ENCODE data around the gene NCAM2.
A peak's percentile ranks its signal among the peaks of the same experiment; 100 is the strongest.

The NCAM2 gene

DNA sequence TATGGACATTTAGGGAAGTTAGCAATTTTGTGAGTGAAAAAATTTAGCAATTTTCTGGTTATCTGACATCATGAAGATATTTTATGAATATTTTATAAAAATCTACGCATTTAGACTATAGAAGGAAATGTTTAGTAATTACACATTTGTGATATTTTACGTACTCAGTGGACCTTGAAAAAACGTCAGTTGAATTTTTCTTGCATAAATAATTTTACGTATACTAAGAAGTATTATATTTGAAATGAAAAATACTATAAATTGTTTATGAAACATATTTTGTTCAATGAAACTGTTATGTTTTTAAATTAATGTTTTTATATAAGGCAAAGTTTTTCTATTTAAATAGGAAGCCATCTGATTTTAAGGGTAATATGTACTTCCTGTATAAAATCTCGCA lies 462.8 kb downstream of the NCAM2 start:
- DNase-seq (ENCODE audit: low read depth): no peak
- Histone ChIP-seq H3K27me3 (replicated peaks; ENCODE audit: control insufficient read depth, insufficient read depth, low read length) (no peaks in the 10 kb centered on the region), H3K9me3 (ENCODE audit: control insufficient read depth, low read length) (no peaks in the 10 kb centered on the region), H3K4me3 (ENCODE audit: low read length) (no peak overlapping the region), H3K36me3 (ENCODE audit: control insufficient read depth, insufficient read depth, low read length, severe bottlenecking) (no peaks in the 10 kb centered on the region), H3K9ac (ENCODE audit: low read length) (no peak overlapping the region), H3K4me1 (ENCODE audit: control insufficient read depth, insufficient read depth, low read length) (peaks cover 17% of the 10 kb centered on the region)

DNA sequence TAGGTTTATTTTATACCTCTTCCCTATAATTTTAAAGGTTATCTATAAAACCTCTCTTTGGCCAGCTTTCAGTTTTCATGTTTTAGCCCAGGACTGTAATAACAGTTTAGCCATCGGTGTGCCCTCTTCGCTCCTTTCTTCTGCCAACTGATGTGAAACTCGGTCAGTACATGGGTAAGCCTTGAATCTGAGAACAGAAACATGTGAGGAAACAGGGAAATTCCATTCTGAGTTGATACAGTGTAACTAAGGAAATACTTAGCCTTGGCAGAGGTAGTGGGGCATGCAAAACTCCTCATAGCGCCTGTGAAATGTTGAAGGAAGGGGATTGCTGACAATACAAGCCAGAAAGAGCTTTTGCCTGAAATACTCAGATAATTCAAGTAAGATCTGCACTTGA lies 465.2 kb downstream of the NCAM2 start:
- H3K9ac ChIP-seq (ENCODE audit: low read length): no peak overlapping the region
- H3K27me3 ChIP-seq (replicated peaks; ENCODE audit: control insufficient read depth, insufficient read depth, low read length): no peaks in the 10 kb centered on the region
- H3K36me3 ChIP-seq (ENCODE audit: control insufficient read depth, insufficient read depth, low read length, severe bottlenecking): no peaks in the 10 kb centered on the region
- no peak overlapping the region for H3K4me3 ChIP-seq (ENCODE audit: low read length)
- no peaks in the 10 kb centered on the region for H3K9me3 ChIP-seq (ENCODE audit: control insufficient read depth, low read length)
- peak; percentile 52 for DNase-seq (ENCODE audit: low read depth)
- peaks cover 17% of the 10 kb centered on the region for H3K4me1 ChIP-seq (ENCODE audit: control insufficient read depth, insufficient read depth, low read length)

DNA sequence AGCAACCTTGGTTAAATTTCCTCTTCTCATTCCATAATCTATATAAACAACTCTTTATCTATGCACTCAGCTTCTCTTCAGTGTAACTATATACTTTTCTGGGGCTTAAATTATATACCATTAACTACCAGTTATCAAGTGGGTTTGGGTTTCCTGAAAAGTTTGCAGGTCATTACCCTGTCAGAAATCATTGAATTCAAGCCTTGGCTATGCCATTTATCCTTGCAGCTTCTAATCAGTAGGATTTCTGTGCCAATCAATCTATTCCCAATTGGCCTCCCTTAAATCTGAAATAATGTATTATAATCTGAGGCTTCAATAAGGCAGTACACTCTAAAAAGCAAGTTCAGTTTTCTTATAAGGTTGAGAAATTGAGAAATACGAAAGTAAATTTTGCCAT lies 466.5 kb downstream of the NCAM2 start:
- H3K36me3 ChIP-seq (ENCODE audit: control insufficient read depth, insufficient read depth, low read length, severe bottlenecking): no peaks in the 10 kb centered on the region
- no peaks in the 10 kb centered on the region for H3K27me3 ChIP-seq (replicated peaks; ENCODE audit: control insufficient read depth, insufficient read depth, low read length)
- no peak for DNase-seq (ENCODE audit: low read depth)
- H3K4me3 ChIP-seq (ENCODE audit: low read length): no peak overlapping the region
- H3K9ac ChIP-seq (ENCODE audit: low read length): no peak overlapping the region
- peaks cover 17% of the 10 kb centered on the region for H3K4me1 ChIP-seq (ENCODE audit: control insufficient read depth, insufficient read depth, low read length)
- no peaks in the 10 kb centered on the region for H3K9me3 ChIP-seq (ENCODE audit: control insufficient read depth, low read length)

DNA sequence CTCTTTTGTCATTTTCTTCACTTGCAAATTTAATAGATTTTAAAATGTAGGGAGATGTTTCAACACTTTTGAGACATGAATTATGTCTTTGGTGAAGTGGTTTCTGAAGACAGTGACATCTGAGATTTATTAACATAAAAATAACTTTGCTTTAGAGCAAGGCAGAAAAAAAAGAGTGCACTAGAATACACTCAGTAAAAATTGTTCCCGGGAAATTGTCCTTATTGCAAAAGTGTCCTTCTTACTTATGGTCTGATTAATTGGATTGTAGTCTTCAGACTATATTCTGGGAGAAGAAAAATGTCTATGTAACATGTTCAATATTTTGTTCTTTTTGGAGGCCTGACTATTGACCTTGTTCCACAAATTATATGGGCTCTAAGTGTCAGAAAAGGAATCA lies 468.5 kb downstream of the NCAM2 start:
- Histone ChIP-seq H3K9me3 (ENCODE audit: control insufficient read depth, low read length) (no peaks in the 10 kb centered on the region), H3K4me1 (ENCODE audit: control insufficient read depth, insufficient read depth, low read length) (peaks cover 17% of the 10 kb centered on the region), H3K27me3 (replicated peaks; ENCODE audit: control insufficient read depth, insufficient read depth, low read length) (no peaks in the 10 kb centered on the region), H3K4me3 (ENCODE audit: low read length) (no peak overlapping the region), H3K9ac (ENCODE audit: low read length) (no peak overlapping the region), H3K36me3 (ENCODE audit: control insufficient read depth, insufficient read depth, low read length, severe bottlenecking) (no peaks in the 10 kb centered on the region)
- DNase-seq (ENCODE audit: low read depth): no peak

DNA sequence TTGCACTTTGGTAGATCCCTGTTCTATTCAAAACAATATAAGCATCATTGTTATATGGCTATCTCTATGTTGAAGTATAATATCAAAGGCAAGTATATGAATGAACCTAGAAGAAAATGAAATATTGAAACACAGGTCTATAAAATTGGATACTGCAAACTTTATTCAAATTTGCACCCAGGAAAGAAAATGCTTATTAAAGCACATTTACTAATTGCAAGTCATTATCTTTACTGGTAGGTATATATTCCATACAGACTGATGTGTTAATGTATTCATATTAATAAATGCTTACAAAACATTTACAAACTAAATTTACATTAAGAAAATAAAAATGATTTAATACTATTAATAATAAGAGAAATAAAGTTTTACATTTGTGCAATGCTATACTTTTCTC lies 469.8 kb downstream of the NCAM2 start:
- Histone ChIP-seq H3K4me1 (ENCODE audit: control insufficient read depth, insufficient read depth, low read length) (peaks cover 17% of the 10 kb centered on the region), H3K27me3 (replicated peaks; ENCODE audit: control insufficient read depth, insufficient read depth, low read length) (no peaks in the 10 kb centered on the region), H3K36me3 (ENCODE audit: control insufficient read depth, insufficient read depth, low read length, severe bottlenecking) (no peaks in the 10 kb centered on the region), H3K4me3 (ENCODE audit: low read length) (no peak overlapping the region), H3K9ac (ENCODE audit: low read length) (no peak overlapping the region), H3K9me3 (ENCODE audit: control insufficient read depth, low read length) (no peaks in the 10 kb centered on the region)
- no peak for DNase-seq (ENCODE audit: low read depth)

DNA sequence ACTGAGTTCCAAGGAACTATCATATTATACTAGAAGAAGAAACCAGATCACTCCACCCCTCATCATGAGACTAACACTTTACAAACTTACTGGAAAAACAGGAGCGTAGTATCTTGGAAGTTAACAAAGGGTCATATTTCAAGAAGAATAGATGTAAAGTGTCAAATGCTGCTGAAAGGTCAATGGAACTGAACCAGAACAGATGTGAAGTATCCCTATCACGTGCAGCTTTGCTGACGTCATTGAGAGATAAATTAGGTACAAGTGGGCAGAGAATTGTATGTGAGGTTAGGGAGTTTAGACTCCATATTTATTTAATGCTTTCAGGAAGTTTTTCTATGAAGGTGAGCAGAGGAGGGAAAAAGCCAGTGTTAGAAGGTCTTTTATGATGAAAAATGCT lies 483.0 kb downstream of the NCAM2 start:
- no peaks in the 10 kb centered on the region for H3K36me3 ChIP-seq (ENCODE audit: control insufficient read depth, insufficient read depth, low read length, severe bottlenecking)
- no peak overlapping the region for H3K9ac ChIP-seq (ENCODE audit: low read length)
- no peak for DNase-seq (ENCODE audit: low read depth)
- H3K27me3 ChIP-seq (replicated peaks; ENCODE audit: control insufficient read depth, insufficient read depth, low read length): no peaks in the 10 kb centered on the region
- no peak overlapping the region for H3K4me3 ChIP-seq (ENCODE audit: low read length)
- no peaks in the 10 kb centered on the region for H3K4me1 ChIP-seq (ENCODE audit: control insufficient read depth, insufficient read depth, low read length)
- no peaks in the 10 kb centered on the region for H3K9me3 ChIP-seq (ENCODE audit: control insufficient read depth, low read length)

DNA sequence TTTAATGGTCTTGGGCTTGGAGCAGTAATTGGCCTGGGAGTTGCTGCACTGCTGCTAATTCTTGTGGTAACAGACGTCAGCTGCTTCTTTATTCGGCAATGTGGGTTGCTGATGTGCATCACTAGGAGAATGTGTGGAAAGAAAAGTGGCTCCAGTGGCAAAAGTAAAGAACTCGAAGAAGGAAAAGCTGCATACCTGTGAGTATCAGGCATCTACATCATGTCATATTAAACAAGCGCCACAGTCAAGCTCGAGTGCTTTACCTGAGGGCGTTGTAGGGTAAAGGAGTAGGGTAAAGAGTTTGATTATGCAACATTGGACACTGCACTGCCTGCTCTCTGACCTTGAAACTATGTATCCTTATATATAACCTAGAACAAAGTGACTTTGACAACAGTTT lies 510.6 kb downstream of the NCAM2 start:
- Histone ChIP-seq H3K27me3 (replicated peaks; ENCODE audit: control insufficient read depth, insufficient read depth, low read length) (no peaks in the 10 kb centered on the region), H3K9me3 (ENCODE audit: control insufficient read depth, low read length) (no peaks in the 10 kb centered on the region), H3K4me1 (ENCODE audit: control insufficient read depth, insufficient read depth, low read length) (no peaks in the 10 kb centered on the region), H3K4me3 (ENCODE audit: low read length) (no peak overlapping the region), H3K9ac (ENCODE audit: low read length) (no peak overlapping the region), H3K36me3 (ENCODE audit: control insufficient read depth, insufficient read depth, low read length, severe bottlenecking) (no peaks in the 10 kb centered on the region)
- no peak for DNase-seq (ENCODE audit: low read depth)

DNA sequence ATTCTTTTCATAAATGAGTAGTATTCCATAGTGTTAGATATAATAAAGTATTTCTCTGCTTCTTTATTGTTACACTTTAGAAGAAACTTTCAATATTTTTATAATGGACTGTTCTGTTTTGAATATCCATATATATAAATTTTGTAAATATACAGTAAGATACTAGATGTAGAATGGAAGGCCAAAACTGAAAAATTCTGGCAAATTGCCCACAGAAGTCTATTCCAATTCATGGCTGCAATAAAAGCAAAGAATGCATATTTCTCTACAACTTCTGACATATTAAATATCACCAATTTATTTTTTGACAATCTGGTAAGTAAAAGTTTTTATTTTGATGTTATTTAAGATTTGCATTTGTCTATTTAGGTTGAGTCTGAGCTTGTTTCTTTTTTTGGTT lies 532.5 kb downstream of the NCAM2 start:
- no peaks in the 10 kb centered on the region for H3K4me1 ChIP-seq (ENCODE audit: control insufficient read depth, insufficient read depth, low read length)
- no peak for DNase-seq (ENCODE audit: low read depth)
- H3K27me3 ChIP-seq (replicated peaks; ENCODE audit: control insufficient read depth, insufficient read depth, low read length): no peaks in the 10 kb centered on the region
- no peak overlapping the region for H3K4me3 ChIP-seq (ENCODE audit: low read length)
- H3K36me3 ChIP-seq (ENCODE audit: control insufficient read depth, insufficient read depth, low read length, severe bottlenecking): no peaks in the 10 kb centered on the region
- no peak overlapping the region for H3K9ac ChIP-seq (ENCODE audit: low read length)
- no peaks in the 10 kb centered on the region for H3K9me3 ChIP-seq (ENCODE audit: control insufficient read depth, low read length)

DNA sequence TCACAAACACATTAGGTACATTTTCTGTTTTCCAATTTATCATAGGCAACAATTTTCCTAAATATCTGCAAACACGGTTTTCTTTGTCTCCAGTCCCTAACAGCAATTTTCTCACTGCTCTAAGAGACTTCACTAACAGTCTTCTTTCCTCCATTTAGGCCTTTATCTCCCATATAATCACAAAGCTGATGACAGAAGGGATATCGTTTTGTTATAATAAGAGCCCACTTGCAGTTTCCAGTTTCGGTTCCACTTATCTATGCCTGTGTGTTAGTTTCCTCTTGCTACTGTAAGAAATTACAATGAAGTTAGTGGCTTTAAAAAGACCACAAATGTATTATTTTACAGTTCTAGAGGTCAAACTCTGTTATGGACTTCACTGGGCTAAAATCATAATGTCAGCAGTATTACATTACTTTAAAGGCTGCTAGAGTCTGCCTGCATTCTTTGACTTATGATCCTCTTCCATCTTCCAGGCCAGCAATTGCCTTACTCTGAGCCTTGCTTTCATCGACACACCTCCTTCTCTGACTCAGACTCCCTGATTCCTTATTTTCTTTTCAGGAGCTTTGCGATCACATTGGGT lies 549.3 kb downstream of the NCAM2 start:
- H3K4me1 ChIP-seq (ENCODE audit: control insufficient read depth, insufficient read depth, low read length): no peaks in the 10 kb centered on the region
- no peak for DNase-seq (ENCODE audit: low read depth)

DNA sequence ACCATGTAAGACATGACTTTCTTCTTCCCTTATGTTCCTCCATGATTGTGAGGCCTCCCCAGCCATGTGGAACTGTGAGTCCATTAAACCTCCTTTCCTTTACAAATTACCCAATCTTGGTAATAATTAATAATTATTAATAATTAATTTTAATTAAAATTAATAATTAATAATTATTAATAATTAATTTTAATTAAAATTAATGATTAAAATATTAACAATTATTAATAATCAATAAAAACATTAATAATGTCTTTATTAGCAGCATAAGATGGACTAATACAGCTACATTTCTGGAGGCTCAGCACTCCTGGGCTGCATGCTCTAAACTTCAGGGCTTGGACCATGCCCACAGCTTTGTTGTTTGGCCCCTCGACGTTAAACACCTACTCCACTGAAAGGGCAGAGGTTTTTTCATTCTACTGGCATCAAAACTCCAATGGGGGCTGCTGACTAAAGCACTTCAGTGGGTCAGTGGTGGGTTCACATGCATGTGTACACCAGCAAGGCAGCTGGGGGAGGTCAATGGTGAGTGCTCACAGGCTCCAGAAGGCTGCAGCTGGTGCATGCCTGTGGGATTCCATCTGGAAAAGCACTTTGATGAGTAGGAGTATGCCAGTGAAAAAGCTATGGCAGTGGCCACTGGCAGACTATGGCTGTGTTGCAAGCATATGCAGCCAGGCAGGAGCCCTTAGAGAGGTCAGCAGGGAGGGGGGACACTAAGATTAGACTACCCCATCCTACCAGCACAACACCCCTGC lies 561.3 kb downstream of the NCAM2 start:
- H3K27me3 ChIP-seq (replicated peaks; ENCODE audit: control insufficient read depth, insufficient read depth, low read length): no peaks in the 10 kb centered on the region

More for the DNA sequence above, 549.3 kb downstream of the NCAM2 start:
- H3K4me3 ChIP-seq (ENCODE audit: low read length): no peak overlapping the region
- H3K27me3 ChIP-seq (replicated peaks; ENCODE audit: control insufficient read depth, insufficient read depth, low read length): no peaks in the 10 kb centered on the region
- H3K9me3 ChIP-seq (ENCODE audit: control insufficient read depth, low read length): no peaks in the 10 kb centered on the region
- H3K36me3 ChIP-seq (ENCODE audit: control insufficient read depth, insufficient read depth, low read length, severe bottlenecking): no peaks in the 10 kb centered on the region
- H3K9ac ChIP-seq (ENCODE audit: low read length): no peak overlapping the region

More for the DNA sequence above, 561.3 kb downstream of the NCAM2 start:
- Histone ChIP-seq H3K9ac (ENCODE audit: low read length) (no peak overlapping the region), H3K4me3 (ENCODE audit: low read length) (no peak overlapping the region), H3K9me3 (ENCODE audit: control insufficient read depth, low read length) (peaks cover 37% of the 10 kb centered on the region), H3K36me3 (ENCODE audit: control insufficient read depth, insufficient read depth, low read length, severe bottlenecking) (no peaks in the 10 kb centered on the region), H3K4me1 (ENCODE audit: control insufficient read depth, insufficient read depth, low read length) (no peaks in the 10 kb centered on the region)
- no peak for DNase-seq (ENCODE audit: low read depth)
